SU-DHL-6 (cell line): ENCODE measurements around the gene DUSP14.
"Not testable (repeated sequence)": the region's sequence is repeated elsewhere in the genome, so short reads cannot be mapped to it uniquely, and the experiment has no call there.

Source experiments
- H2AFZ ChIP-seq: fragments of 200-600 bp; sonication (generic); 2 replicates; pipeline ENCODE4 v1.6.1; 2014; ENCODE audit warnings: low read depth, mild to moderate bottlenecking, moderate library complexity, mixed read lengths, antibody characterized with exemption, low read length; ENCODE audit not compliant: severe bottlenecking
- H3F3A ChIP-seq: fragments of 200-600 bp; shearing (Covaris generic); 2 replicates; pipeline ENCODE4 v1.6.0; 2016; ENCODE audit warnings: antibody characterized with exemption, mild to moderate bottlenecking; ENCODE audit not compliant: insufficient read depth
- H3K27ac ChIP-seq: fragments of 200-600 bp; sonication (generic); 2 replicates; pipeline ENCODE4 v1.5.1; 2016; ENCODE audit warnings: low read depth, mild to moderate bottlenecking, low read length, moderate library complexity, mixed read lengths
- H3K27me3 ChIP-seq: fragments of 200-600 bp; sonication (generic), shearing (Covaris generic); 2 replicates; pipeline ENCODE4 v1.6.0; 2014; ENCODE audit warnings: mild to moderate bottlenecking, low read length
- H3K36me3 ChIP-seq: fragments of 200-600 bp; sonication (generic); 2 replicates; pipeline ENCODE4 v1.6.1; 2014; ENCODE audit warnings: mild to moderate bottlenecking, low read length, mixed read lengths
- H3K4me2 ChIP-seq: fragments of 300-600, 200-600 bp; shearing (Covaris generic), sonication (generic); 2 replicates; pipeline ENCODE4 v1.6.0; 2014; ENCODE audit warnings: low read length, low read depth, mild to moderate bottlenecking; ENCODE audit not compliant: poor library complexity, severe bottlenecking
- H3K4me3 ChIP-seq: fragments of 200-600 bp; sonication (generic); 2 replicates; pipeline ENCODE4 v1.5.1; 2014; ENCODE audit warnings: antibody characterized with exemption, low read length, mild to moderate bottlenecking, mixed read lengths; ENCODE audit not compliant: insufficient read depth, poor library complexity, severe bottlenecking
- H3K79me2 ChIP-seq: fragments of 200-600 bp; sonication (generic); 2 replicates; pipeline ENCODE4 v1.6.1; 2014; ENCODE audit warnings: mild to moderate bottlenecking, low read length, moderate library complexity; ENCODE audit not compliant: insufficient read depth
- H3K9ac ChIP-seq: fragments of 200-600 bp; sonication (generic); 2 replicates; pipeline ENCODE4 v1.7.0; 2014; ENCODE audit warnings: mild to moderate bottlenecking, low read length
- H3K9me2 ChIP-seq: fragments of 200-600 bp; sonication (generic); replicated peaks from 2 replicates; pipeline ENCODE4 v1.6.1; 2014; ENCODE audit warnings: low read length; ENCODE audit not compliant: insufficient read depth
- H3K9me3 ChIP-seq: fragments of 200-600 bp; sonication (generic); 2 replicates; pipeline ENCODE4 v1.6.1; 2014; ENCODE audit warnings: low read length, mixed read lengths; ENCODE audit not compliant: insufficient read depth
- H4K20me1 ChIP-seq: fragments of 200-600 bp; sonication (generic); 2 replicates; pipeline ENCODE4 v1.6.1; 2014; ENCODE audit warnings: low read depth, mild to moderate bottlenecking, antibody characterized with exemption, low read length, moderate library complexity, mixed read lengths
- EZH2phosphoT487 ChIP-seq: fragments of 200-600 bp; sonication (generic), shearing (Covaris generic); conservative IDR thresholded peaks from 2 replicates; pipeline ENCODE4 v1.6.1; 2018; ENCODE audit warnings: mild to moderate bottlenecking, antibody characterized with exemption, low read length, moderate library complexity, mixed read lengths
- TF ChIP-seq, protein P1 (sequence below): fragments of 200-600 bp; sonication (generic); IDR thresholded peaks from one replicate; pipeline ENCODE4 v1.5.1; 2017; ENCODE audit warnings: antibody characterized with exemption, mild to moderate bottlenecking, low read length, moderate library complexity; ENCODE audit not compliant: insufficient read depth, poor library complexity, severe bottlenecking

Gene DUSP14, protein sequence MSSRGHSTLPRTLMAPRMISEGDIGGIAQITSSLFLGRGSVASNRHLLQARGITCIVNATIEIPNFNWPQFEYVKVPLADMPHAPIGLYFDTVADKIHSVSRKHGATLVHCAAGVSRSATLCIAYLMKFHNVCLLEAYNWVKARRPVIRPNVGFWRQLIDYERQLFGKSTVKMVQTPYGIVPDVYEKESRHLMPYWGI

DNA sequence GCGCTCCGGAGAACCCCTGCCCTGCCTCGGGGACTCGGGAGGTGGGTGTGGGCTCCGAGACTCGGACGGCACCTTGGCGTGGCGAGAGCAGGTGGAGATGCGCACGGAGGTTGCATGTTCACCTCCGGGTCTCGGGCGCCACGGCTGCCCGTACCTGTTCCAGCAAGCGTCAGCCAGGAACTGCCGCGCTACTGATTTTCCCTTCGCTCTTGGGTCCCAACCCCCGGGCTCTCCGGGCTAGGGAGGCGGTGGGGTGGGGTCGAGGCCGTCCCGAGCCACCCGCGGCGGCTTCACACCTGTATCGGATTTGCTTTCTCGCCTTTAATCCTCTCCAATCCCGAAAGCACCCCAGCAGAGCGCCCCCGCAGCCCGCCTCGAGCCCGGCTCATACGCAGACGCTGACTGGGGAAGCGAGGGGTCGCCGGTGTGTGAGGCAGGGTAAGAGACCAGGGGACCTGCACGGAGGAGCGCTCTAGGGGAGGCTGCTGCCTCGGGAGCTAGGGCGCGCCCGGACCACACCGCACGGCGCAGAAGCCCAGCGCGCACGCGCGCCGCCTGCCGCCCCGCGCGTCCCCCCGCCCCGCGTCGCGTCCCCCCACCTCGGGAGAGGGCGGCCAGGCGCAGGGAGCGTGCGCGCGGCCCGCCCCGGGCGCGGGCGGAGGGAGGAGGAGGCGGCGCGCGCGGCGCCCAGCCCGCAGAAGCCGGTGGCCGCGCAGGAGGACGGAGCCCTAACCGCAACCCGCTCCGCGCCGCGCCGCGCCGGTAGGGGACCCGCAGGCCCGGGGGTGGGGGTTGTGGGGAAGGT is at the start of gene DUSP14:
DUSP14 (plus strand) TSS at position 695 of the 805 bp plus-strand sequence. CDS start 22,382 bp downstream, outside the sequence.
- peak within 1 kb of the TSS; percentile 83 for H3K4me2 ChIP-seq
- no peak for TF ChIP-seq EZH2phosphoT487
- TF ChIP-seq, protein P1, sequence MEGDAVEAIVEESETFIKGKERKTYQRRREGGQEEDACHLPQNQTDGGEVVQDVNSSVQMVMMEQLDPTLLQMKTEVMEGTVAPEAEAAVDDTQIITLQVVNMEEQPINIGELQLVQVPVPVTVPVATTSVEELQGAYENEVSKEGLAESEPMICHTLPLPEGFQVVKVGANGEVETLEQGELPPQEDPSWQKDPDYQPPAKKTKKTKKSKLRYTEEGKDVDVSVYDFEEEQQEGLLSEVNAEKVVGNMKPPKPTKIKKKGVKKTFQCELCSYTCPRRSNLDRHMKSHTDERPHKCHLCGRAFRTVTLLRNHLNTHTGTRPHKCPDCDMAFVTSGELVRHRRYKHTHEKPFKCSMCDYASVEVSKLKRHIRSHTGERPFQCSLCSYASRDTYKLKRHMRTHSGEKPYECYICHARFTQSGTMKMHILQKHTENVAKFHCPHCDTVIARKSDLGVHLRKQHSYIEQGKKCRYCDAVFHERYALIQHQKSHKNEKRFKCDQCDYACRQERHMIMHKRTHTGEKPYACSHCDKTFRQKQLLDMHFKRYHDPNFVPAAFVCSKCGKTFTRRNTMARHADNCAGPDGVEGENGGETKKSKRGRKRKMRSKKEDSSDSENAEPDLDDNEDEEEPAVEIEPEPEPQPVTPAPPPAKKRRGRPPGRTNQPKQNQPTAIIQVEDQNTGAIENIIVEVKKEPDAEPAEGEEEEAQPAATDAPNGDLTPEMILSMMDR, result peak; percentile 26
- peaks cover 24% of the 10 kb centered on the region for H3F3A ChIP-seq
- H3K79me2 ChIP-seq, result peaks cover 41% of the 10 kb centered on the region
- peaks cover 3% of the 10 kb centered on the region; the same call in 1 of the 2 replicates for H4K20me1 ChIP-seq
- peak within 1 kb of the TSS; percentile 84 for H3K27ac ChIP-seq
- peak within 1 kb of the TSS; percentile 78 for H3K4me3 ChIP-seq
- H3K27me3 ChIP-seq, result no peaks in the 10 kb centered on the region
- H3K9me2 ChIP-seq, result no peaks in the 10 kb centered on the region
- H2AFZ ChIP-seq, result peak within 1 kb of the TSS; percentile 94
- H3K36me3 ChIP-seq, result no peaks in the 10 kb centered on the region
- peak within 1 kb of the TSS; percentile 83 for H3K9ac ChIP-seq
- H3K9me3 ChIP-seq, result no peaks in the 10 kb centered on the region

DNA sequence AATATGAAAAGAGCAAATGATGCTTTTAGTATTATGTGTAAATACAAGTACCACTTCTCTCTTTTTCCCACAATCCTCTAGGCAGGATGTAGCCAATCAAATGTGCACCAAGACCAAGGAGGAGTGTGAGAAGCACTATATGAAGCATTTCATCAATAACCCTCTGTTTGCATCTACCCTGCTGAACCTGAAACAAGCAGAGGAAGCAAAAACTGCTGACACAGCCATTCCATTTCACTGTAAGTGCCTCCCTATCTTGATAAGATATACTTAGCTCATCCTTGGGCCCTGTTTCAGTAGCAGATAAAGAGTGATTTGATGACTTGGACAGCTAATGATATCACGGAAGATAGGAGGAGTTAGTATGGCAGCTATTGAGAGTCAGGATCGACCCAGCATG is 49.3 kb upstream of the DUSP14 start:
- H3K4me3 ChIP-seq, result no peak overlapping the region
- no peak overlapping the region for H3K9ac ChIP-seq
- H3K9me3 ChIP-seq, result no peaks in the 10 kb centered on the region
- H2AFZ ChIP-seq, result no peak overlapping the region
- TF ChIP-seq, protein P1, result no peak
- no peak for TF ChIP-seq EZH2phosphoT487
- H3K4me2 ChIP-seq, result no peak overlapping the region
- no peaks in the 10 kb centered on the region for H3K27me3 ChIP-seq
- peaks cover 43% of the 10 kb centered on the region; the same call in 1 of the 2 replicates for H3K36me3 ChIP-seq
- H3F3A ChIP-seq, result no peaks in the 10 kb centered on the region; the same call in 1 of the 2 replicates
- H4K20me1 ChIP-seq, result no peaks in the 10 kb centered on the region
- H3K9me2 ChIP-seq, result no peaks in the 10 kb centered on the region
- no peaks in the 10 kb centered on the region for H3K79me2 ChIP-seq
- H3K27ac ChIP-seq, result no peak overlapping the region

DNA sequence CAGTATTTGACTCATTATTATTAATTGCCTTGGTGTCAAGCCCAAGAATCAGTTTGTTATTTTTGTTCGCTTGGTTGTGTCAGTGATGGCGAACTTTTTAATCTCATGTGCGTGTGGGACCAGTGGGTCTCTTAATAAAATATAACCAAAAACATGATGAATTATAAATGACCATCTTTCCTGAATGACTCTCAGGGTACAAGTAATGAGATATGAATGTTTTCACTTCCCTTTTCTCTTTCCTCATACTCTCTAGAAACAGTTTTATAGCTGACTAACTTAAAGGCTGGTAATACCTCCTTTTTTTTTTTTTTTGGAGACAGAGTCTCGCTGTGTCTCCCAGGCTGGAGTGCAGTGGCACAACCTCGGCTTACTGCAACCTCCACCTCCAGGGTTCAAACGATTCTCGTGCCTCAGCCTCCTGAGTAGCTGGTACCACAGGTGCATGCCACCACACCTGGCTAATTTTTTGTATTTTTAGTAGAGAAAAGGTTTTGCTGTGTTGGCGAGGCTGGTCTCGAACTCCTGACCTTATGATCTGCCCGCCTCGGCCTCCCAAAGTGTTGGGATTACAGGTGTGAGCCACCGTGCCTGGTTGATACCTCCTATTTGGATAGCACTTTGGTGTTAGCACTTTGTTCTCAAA is 48.2 kb upstream of the DUSP14 start:
- H3K36me3 ChIP-seq, result peaks cover 47% of the 10 kb centered on the region; the same call in 1 of the 2 replicates
- H3K27ac ChIP-seq, H3K9ac ChIP-seq, H4K20me1 ChIP-seq, H3K9me3 ChIP-seq, H3F3A ChIP-seq, H3K4me3 ChIP-seq, H3K4me2 ChIP-seq, H2AFZ ChIP-seq, H3K79me2 ChIP-seq, H3K9me2 ChIP-seq, H3K27me3 ChIP-seq: not testable (repeated sequence)
